GM18519 (cell line): Measurements from ENCODE around the gene SGTA.
"Not testable (repeated sequence)": the region's sequence is repeated elsewhere in the genome, so short reads cannot be mapped to it uniquely, and the experiment has no call there.

Experiments
- ATAC-seq: cut with Tn5 transposase; IDR thresholded peaks from one replicate; pipeline ENCODE4 v1.9.1; 2021; ENCODE audit warnings: mild to moderate bottlenecking, moderate library complexity; ENCODE audit not compliant: unreplicated experiment, low FRiP score

SGTA gene

DNA sequence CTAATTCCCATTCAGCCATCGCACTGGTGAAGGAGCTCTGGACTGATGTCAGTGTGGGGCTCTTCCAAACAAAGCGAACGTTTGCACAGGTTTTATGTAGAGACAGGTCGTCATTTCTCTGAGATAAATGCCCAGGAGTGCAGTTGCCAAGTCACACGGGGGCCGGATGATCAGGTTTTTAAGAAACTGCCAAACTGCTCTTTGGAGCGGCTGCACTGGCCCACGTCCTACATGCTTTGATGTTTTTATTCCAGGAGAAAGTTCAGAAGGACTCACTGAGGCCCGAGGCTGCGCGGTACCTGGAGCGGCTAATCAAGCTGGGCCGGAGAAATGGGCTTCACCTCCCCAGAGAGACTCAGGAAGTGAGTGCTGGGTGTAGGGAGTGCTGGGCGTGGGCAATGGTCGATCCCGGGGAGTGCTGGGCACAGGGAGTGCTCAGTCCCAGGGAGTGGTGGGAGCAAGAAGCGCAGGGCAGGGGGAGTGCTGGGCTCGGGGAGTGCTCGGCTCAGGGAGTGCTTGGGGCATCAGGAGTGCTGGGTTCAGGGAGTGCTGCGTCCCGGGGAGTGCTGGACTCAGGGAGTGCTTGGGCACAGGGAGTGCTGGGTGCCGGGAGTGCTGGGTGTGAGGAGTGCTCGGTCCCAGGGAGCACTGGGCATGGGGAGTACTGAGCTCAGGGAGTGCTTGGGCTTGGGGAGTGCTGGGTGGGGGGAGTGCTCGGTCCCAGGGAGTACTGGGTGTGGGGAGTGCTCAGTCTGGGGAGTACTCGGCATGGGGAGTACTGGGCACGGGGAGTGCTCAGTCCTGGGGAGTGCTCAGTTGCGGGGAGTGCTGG lies 13.0 kb upstream of the SGTA start:
- no peak for ATAC-seq

DNA sequence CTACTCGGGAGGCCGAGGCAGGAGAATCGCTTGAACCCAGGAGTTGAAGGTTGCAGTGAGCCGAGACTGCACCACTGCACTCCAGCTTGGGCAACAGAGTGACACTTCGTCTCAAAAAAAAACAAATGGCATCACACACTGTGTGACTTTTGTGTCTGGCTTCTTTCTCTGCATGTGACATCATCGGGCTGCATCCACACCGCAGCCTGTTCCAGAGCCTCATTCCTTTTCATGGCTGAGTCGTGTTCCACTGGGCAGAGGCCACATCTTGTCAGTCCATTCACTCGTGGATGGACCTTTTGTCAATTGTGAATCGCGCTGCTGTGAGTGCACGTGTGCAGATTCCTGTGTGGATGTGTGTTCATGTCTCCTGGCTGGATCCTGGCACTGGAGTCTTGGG lies 10.5 kb upstream of the SGTA start:
- no peak for ATAC-seq

DNA sequence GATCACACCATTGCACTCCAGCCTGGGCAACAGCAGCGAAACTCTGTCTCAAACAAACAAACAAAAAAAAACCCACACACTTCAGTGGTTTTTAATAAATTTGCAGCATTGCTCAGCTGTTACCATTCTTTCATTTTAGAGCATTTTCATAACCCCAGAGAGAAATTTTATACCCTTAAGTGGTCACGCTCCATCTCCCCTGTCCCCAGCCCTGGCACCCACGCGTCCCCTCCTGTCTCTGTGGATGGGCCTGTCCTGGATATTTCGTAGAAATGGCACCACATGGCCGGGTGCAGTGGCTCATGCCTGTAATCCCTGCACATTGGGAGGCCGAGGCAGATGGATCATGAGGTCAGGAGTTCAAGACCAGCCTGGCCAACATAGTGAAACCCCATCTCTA lies 10.1 kb upstream of the SGTA start:
- ATAC-seq, result no peak

DNA sequence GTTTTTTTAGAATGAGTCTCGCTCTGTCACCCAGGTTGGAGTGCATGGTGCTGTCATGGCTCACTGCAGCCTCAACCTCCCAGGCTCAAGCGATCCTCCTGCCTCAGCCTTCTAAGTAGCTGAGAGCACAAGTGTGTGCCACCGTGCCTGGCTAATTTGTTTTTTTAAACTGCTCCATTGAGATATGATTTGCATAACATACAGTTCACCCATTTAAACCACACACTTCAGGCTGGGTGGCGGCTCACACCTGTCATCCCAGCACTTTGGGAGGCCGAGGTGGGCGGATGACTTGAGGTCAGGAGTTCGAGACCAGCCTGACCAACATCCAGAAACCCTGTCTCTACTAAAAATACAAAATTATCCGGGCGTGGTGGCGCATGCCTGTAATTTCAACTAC lies 9.6 kb upstream of the SGTA start:
- ATAC-seq, result not testable (repeated sequence)

DNA sequence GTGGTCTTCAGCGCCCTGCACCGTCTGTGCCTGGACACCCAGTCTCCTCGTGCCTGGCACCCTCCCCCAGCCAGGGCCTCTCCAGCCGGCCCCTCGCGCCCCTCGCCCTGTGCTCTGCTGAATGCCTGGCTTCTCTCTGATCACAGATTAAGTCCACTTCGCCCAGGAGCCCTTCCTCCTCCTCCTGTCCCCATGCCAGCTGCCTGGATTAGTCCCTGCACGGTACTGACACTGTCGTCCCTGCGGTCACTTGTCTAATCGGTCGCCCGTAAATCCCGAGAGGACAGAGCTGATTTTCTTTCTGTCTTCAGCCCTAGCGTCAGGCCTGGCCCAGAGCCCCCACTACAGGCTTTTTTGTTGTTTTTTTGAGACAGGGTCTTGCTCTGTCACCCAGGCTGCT lies 8.8 kb upstream of the SGTA start:
- ATAC-seq, result no peak

DNA sequence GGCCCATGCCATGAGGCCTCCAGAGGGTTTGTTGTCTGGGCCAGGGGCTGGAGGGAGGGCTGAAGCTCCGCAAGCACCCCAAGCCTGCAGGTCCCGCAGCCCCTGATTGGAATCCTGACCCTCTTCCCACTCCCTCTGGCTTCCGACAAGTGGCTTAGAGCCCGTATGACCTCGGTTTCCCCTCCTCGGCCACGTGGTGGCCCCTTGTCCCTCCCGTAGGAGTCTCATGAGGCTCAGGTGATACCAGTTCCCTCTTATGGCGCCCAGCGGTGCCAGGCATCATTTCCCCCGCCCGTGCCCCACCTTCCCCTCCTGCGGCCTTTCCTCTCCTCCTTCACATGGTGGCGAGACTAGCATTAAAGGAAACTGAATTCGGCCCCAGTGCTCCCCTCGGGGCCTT lies 8.4 kb upstream of the SGTA start:
- no peak for ATAC-seq

DNA sequence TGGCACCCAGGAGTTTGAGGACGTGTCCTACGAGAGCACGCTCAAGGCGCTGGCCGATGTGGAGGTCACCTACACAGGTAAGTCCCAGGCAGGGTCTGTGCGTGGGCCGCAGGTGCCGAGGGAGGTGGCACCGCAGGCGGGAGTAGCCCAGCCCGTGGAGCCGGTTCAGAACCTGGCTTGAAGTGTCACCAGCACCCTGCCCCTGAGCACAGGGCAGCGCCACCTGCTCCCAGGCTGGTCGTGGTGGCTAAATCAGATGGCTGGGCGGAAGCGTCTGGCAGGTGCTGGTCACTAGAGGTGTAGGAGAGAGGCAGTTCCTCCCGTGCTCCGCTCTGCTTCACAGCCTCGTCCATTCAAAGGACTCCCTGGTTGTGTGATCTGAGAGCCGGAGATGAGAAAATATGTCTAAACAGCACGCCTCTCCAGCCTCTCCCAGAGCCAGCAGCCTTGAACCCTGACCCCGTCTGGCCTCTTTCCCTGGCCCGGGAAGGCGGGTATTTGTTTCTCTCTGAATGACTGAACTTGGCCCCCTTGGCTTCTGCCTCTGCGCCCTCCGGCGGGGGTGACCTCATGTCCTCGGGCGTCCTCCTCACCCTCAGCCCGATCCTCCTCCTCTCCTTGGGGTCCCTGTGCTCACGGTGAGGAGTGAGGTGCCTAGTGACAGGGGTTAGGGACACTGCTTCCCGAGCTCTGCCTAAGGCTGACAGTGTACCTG lies 7.6 kb upstream of the SGTA start:
- no peak for ATAC-seq

DNA sequence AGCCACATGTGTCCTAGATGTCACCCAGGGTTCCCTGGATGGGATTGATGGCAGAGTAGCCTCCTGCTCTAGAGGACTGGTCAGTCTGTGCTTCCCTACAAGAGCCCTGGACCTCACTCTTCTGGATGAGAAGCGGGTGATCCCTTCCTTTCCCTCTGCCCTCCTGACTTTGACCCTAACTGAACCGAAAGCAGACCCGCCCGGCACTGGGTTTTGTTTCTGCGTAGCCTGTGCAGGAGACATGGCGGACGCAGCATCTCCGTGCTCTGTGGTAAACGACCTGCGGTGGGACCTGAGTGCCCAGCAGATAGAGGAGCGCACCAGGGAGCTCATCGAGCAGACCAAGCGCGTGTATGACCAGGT lies 7.1 kb upstream of the SGTA start:
- ATAC-seq, result no peak

DNA sequence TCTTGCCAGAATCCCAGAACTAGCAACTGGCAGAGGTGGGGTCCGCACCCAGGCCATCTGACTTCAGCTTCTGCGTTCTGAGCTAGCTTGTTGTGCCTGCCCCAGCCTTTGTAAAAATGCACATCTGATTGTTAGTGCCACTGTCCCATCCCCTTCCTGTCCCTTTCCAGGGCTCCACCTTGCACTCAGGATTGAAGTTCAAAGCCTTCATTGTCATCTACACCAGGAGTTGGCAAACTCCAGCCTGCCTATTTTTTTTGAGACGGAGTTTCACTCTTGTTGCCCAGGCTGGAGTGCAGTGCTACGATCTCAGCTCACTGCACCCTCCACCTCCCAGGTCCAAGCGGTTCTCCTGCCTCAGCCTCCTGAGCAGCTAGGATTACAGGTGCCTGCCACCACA lies 5.2 kb upstream of the SGTA start:
- ATAC-seq, result no peak

DNA sequence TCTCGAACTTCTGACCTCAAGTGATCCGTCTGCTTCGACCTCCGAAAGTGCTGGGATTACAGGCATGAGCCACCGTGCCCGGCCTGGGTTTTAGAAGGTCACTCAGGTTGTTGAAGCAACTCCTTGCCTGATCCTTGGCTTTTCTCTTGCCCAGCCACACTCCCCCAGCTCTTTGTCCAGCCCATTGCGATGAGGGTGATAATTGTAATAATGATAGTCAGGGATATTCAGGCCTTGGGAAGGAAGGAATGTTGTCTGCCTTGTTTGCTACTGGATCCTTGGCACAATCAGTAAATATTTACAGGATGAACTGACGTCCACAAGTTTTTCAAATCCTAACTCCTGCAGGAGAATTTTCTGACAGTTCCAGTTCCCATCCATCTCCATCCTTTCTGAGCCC lies 4.0 kb upstream of the SGTA start:
- no peak for ATAC-seq

DNA sequence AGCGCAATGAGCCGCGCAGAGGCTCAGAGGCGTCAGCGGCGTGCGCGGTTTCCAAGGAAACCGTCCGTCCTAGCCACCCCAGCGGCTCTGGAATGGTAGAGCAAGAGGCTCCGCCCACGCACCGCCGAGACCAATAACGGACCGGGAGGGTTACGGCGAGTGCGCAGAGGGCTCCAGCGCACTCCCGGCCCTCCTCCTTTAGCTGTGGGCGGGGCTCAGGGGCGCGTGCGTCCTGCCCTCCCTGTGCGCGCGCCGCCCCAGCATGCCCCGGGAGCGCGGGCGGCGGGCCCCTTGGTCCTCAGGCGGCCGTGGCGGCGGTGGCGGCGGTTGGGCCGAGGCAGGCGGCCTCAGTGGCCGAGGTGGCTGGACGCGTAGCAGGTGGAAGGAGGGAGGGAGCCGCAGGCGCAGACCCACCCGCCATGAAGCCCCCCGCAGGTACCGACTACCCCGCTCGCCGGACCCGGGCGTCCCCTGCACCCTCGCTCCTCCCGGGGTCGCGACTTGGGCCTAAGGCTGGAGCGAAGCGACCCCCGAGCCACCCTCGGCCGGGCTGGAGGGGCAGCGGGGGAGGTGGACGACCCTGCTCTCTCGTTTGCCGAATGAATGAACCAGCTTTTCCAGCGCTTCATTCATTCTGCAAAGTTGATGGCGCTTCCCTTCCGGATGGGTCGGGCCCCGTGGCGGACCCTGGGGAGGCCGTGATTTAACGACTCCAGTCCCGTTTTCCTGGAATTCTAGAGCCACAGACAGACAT lies 2.3 kb upstream of the SGTA start, which contains the start of gene THOP1:
THOP1 (plus strand) TSS at position 260 of the 754 bp plus-strand sequence; CDS start at position 420, 160 bp downstream.
- ATAC-seq, result peak; percentile 54

DNA sequence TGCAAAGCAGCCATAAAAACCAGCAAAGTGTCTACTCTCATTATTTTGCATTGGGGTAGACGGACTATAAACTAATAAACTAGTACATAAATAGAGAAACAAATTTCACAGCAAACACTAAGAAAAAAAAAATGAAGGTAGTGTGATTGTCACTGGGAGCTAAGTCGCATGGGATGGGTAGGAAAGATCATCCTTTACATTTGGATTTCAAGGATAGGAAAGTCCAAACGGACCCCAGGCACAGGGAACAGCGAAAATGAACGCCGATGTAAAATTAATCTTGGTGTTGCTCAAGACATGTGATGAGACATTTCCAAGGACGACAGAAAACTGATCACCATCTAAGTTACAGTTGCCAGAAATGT lies 690 bp upstream of the SGTA start:
- no peak for ATAC-seq

DNA sequence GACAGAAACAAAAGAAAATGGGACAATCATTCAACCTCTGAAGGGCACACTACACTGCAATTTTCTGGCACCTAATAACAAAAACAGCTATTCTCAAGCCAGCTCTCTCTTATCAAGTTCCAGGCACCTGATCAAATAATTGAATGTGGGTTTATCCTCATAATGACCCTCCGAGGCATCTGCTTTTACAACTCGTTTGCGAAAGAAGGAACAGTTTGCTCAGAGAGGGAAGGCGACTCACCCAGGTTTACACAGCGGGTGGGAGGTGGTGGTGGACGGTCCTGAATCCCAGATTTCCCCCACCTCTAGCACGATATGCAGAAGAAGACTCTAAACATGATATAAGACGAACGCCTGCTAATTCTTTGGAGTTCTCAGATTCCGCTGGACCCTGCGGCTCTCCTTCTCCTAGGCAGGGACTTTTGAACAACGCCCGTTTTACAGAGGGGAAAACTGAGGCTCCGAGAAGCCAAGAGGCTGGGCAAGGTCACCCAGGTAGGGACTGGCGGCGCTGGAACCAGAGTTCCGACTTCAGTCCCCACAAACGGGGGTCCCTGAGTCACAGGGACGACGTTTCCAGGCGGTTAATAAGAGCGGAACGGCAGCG lies 641 bp downstream of the SGTA start:
- ATAC-seq, result no peak

DNA sequence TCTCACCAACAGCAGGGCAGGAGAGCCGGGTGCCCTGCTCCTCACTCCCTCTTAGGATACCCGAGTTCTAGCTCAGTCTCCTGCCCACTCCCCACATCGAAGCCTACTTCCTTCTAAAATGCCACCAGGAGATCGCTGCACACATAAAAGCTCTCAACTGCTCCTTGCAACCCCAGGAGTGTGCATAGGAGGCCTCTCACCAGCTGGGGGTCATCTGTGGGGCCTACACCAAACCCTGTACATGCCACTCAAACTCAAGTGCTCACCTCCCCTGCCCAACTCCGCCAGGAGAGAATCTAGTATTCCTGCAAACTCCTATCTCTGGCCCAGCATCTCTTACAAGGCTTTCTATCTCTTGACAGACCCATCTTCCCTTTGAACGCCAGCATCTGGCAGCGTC lies 2.8 kb downstream of the SGTA start:
- ATAC-seq, result no peak

DNA sequence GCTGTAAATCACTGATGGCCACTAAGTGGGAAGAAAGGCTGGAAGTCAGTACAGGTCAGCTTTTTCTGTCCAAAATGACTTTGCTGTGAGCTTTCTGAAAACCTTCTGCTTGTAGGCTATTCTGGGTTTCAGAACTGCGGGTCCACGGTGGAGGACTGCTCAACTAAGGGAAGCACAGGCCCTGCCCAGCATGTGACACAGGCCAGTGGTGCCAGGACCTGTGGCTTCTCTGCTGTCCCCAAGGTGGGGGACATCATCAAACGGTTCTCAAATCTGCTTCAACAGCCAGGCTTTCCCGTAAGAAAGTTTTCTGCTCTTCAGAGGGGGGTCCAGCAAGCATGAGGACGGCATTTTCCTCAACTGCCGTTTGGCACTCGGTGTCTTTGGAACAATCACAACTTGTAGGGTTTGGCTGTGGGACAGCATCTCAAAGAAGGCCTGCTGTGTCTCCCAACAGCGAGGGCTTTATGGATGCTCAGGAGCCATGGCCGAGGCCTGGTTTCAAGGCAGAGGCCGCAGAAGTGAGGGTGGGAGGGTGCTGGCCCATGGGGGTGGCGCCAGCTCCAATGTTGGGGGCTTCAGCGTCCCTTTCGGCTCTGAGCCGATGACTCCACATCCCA lies 3.8 kb downstream of the SGTA start:
- ATAC-seq, result no peak

DNA sequence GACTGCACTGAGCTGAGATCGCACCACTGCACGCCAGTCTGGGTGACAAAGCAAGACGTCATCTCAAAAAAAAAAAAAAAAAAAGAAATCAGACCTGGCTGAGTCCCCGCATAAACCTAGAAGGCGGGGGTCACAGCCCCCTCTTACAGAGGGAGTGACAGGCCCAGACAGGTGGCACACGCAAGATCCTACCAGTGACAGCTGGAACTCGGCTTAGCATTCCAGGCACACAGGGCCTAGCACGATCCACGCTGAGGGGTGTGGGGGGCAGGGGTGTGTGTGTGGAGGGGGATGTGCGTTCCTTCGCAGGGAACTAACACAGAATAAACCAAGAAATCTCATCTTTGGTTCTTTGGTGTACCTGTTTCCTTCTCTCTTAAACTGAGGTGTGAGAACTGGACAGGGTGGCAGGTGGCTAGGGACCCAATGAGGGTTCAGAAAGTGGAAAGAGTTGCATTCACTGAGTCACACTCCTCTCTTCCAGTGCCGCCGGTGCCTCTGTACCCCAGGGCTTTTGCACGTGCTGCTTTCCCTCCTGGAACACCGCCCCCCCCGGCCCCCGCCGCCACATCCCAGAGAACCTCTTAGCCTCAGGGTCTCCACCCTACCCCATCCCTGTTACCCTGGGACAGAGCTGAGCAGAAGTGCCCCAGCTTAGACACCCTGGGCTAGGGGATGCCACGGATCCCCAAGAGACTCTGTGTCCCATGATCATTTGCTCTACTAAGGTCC lies 5.0 kb downstream of the SGTA start:
- ATAC-seq, result no peak

DNA sequence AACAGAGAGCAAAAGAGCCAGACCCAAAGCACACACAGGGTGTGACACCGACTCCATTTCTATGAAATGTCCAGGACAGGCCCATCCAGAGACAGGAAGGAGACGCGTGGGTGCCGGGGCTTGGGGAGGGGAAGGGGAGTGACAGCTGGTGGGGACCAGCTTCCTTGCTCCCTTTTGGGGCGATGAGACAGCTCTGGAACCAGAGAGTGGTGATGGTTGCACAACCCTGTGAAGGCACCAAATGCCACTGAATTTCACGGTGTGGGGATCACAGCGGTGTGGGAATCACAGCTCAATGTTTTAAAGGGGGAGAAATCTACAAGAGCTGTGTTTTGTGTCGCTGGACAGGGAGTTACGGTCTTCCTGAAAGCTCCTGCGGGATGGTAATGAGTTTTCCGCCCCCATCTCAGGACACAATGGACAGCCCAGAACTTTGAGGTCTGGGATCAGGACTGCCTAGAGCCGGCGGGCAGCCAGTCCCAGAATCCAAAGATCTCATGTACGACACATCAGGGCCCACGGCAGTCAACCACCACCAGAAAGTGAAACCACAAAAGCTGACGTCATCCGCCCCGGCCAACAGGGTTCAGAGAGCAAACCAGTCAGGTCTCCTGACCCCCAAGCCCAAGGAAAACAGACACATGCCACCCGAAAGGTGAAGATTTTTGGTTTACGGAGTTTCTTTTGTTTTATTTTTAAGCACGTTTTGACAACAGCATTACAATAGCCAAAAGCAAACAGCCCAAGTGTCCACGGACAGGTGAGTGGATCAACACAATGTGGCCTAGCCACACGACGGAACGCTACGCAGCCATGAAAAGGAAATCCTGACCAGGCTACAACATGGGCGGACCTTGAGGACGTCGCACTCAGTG lies 7.3 kb downstream of the SGTA start:
- no peak for ATAC-seq

DNA sequence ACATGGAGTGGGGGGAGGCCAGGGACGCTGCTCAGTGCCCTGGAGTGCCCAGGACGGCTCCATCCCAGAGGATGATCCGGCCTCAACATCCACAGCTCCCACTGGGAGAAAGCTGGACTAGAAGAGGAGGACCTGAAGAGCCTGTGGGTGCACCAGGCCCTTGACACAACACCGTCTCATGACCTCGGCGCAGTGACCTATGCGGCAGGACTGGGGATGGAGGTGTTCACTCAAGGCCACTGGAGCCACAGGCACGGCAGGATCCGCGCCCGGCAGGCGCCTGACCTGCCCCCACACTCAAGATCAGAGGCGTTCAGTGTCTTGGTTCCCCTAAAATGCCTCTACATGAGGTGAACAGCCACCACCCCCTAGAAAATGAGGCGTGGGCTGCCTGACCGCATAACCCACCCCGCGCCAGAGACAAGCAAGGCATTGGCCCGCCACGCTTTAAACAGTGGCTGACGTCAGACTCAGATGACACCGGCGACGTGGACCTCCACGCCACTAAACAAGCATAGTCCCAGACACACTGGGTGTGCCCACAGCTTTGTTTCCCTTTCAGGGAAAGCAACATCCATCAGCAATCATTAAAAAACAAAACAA lies 8.0 kb downstream of the SGTA start:
- ATAC-seq, result no peak
